GM08714 (cell line): ENCODE data around the gene BIN1.
A peak's percentile ranks its signal among the peaks of the same experiment; 100 is the strongest.

Experiments
- H3K4me3 ChIP-seq: fragments of 200-500 bp; sonication (Bioruptor generic); 2 replicates; pipeline ENCODE4 v1.5.1; 2014; ENCODE audit warnings: mild to moderate bottlenecking, low read length, inconsistent platforms
- ZNF274 ChIP-seq: IDR thresholded peaks from 2 replicates; pipeline ENCODE4 v1.6.1; 2012; ENCODE audit warnings: mild to moderate bottlenecking, low read depth, low read length

Gene BIN1

DNA sequence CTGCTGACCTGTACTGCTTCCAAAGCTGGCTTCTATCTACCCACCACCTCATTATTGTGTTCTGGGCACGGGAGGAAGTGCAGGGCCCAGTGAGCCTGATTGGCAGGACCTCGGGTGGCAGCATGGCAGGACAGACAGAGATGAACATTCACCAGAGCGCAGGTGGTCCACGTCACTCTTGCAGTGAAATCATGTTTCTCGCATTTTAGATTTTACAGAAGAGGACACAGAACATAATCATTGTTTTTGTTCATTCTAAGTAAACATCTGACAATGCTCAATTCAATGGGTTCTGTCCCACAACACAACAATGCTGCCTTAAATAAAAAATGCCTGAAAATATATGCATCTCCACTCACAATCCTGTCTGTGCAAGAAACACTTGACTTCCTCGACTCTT lies 11.5 kb upstream of the BIN1 start:
- H3K4me3 ChIP-seq, result no peak overlapping the region
- TF ChIP-seq ZNF274, result no peak

DNA sequence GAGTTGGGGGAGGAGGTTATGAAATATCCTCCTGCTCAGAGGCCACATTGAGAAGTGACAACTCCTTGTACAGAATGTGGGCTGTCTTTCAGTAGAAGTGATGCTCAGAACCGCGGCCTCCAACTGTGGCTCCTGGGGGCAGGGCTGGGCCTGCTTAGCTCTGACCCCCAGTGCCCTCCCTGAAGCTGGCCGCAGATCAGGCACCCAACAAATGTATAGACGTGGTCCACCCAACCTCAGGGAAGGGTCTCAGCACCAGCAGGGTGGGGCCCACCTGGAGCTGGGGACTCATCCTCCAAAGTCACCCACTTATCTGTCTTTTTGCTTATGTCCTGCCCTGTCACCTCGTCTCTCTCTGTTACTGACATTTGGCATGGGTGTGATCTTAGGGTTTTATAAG lies 11.1 kb upstream of the BIN1 start:
- no peak overlapping the region for H3K4me3 ChIP-seq
- TF ChIP-seq ZNF274, result no peak

DNA sequence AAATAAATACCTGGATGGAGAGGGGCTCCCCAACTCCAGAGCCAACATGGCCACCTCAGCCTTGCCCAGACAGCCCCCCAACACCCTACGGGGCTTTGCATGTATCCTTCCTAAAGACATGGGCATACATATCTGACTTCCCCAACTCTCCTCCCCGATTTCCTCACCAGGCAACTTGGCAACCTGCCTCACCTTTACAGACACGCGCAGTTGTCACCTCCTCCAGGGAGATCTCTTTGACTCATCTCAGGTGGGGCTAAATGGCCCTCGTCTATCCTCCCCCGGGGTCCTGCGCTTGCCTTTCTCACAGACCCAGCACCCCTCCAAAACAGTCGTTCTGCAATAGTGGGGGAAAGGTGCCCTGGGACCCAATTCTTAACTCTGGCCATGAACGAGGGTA lies 10.6 kb upstream of the BIN1 start:
- H3K4me3 ChIP-seq, result no peak overlapping the region
- no peak for TF ChIP-seq ZNF274

DNA sequence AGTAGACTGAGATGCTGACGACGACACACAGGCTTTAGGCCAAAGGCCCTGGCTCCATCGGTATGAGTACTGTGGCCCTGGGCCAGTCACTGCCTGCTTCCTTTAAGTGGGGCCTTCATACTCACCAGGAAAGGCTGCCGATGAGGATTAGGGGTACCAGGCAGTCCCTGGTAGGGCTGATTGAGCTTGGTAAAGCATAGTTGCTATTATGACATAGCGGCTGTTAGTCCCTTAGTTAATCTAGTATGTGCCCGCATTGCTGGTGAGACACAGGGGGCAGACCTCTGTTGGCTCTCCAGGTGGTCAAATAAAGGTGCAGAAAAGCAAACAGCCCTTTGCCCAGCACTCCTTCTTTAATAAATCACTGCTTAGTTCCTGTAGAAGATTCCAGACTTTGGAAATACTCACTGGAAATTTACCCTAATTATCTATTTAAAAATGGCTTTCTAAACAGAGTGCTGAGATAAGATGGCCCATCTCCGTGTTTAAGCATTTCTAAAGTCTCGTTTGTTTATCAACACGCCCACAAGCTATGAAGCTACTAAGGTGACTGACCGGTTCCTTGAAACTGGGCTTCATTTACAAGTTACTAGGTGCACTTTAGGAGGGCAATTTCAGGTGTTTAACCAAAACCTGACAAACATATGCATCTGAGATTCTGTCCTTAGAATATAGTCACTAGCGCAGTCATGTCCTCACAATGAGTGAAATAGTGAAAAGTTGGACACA lies 8.7 kb upstream of the BIN1 start:
- TF ChIP-seq ZNF274, result no peak
- no peak overlapping the region for H3K4me3 ChIP-seq

DNA sequence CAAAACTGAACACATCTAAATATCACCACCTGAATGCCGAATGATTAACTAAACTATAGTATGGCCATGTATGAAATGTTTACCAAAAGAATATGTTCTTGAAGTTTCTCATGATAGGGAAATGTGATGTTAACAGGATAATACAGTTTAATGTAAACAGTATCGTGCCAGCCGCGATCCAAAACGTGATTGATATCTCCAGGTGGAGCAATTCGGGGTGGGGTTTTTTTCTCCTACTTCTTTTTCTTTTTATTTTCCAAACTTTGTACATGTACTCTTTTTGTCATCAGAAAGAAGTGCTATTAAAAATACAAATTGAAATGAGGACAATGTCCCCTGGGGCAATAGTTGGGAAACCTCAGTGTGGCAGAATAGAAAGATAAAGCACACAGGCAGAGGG lies 4.0 kb upstream of the BIN1 start:
- no peak overlapping the region for H3K4me3 ChIP-seq
- no peak for TF ChIP-seq ZNF274

DNA sequence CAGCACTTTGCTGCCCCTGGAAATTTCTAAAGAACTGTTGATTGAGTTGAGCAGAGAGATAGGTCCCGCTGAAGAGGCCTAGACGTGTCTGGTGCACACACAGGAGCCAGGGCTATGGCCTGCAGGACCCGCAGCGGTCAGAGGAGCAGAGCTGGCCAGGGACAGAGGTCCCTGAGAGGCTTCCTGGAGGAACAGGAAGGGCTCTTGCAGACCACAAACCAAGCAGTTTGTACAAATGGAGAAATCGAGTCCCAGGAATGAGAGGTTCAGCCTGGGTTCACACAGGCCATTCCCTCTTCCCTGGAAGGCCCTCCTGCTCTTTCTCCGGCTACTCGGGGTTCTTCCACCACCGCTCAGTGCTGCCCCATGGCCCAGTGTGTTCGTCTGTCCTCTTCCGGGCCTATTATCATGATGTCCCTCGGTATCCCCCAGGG lies 1.2 kb upstream of the BIN1 start:
- no peak overlapping the region for H3K4me3 ChIP-seq

DNA sequence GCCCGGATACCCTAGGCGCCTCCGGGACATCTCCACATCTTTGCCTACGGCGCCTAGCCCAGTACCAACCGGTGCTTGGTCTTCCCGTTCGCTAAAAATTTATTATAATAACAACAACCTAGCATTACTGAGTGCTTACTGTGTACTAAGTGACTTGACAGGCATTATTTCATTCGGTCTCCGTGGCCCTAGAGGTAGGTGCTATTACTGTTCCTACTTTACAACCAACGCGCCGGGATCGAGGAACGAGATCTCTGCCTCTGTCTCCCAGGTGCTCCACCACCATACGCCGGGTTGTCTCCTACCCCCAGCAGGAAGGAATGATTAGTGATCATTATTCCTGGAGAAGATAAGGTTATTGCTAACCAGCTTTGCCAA lies 657 bp upstream of the BIN1 start:
- H3K4me3 ChIP-seq, result peak overlapping the region; percentile 68
- TF ChIP-seq ZNF274, result no peak

More for the DNA sequence above, 1.2 kb upstream of the BIN1 start:
- no peak for TF ChIP-seq ZNF274

DNA sequence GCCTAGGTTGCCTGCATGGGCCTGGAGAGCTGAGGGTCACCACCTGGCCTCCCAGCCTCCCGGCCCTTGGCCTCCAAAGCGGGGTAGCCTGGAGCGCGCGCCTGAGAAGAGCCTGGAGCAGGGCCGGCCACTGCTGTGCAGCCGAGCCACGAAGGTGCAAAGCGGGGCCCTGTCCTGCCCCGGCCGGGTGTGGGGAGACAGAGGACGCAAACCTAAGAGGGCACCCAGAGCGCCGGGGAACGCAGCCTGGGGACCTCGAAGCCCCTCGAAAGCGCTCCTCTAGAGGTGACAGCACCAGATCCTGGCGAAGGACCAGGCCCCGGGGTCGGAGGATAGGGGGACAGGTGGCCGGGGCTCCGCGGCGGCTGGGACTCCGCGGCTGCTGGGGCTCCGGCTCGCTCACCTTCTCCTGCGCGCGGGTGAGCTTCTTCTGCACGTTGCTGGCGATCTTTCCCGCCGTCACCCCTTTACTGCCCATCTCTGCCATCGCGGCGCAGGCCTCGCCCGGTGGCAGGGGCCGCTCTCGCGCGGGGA lies 430 bp downstream of the BIN1 start:
- TF ChIP-seq ZNF274, result no peak
- H3K4me3 ChIP-seq, result peak overlapping the region; percentile 68; the same call in 1 of the 2 replicates

DNA sequence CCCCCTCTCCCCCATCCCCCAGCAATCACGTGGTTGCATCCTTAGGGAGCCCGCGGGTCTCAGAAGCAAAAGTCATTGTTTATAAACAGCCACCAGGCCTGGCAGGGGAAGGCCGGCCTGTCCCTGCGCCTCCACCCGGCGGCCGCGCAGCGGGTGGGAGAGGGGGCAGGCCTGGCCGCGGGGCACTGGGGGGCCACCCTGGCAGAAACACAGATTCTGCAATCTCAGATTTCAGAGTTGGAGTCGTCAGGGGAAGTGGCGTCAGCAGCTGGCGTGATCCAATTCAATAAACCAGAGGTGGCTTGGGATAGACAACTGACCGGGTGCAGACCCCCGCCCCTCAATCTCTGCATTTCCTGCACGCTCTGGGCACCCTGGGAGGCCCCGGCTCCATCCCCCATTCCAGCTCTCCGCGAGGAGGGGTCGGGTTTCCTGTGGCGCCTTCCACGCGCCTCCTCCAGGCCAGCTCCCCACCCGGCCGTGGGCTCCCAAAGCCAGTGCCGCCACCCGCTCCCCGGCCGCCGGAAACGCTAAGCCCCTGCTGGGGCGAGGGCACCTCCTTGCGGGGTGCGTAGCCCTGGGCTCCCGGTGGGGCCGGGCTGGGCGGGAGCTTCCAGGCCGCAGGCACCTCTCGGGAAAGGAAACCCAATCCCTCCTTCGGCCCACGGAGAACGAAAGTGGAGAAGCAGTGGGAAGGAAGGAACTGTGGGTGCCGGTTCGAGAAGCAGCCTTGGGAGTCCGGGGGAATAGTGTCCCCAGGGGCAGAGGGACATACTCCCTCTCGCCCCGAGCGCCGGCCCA lies 1.1 kb downstream of the BIN1 start:
- peak overlapping the region; percentile 68; the same call in 1 of the 2 replicates for H3K4me3 ChIP-seq
- TF ChIP-seq ZNF274, result no peak

DNA sequence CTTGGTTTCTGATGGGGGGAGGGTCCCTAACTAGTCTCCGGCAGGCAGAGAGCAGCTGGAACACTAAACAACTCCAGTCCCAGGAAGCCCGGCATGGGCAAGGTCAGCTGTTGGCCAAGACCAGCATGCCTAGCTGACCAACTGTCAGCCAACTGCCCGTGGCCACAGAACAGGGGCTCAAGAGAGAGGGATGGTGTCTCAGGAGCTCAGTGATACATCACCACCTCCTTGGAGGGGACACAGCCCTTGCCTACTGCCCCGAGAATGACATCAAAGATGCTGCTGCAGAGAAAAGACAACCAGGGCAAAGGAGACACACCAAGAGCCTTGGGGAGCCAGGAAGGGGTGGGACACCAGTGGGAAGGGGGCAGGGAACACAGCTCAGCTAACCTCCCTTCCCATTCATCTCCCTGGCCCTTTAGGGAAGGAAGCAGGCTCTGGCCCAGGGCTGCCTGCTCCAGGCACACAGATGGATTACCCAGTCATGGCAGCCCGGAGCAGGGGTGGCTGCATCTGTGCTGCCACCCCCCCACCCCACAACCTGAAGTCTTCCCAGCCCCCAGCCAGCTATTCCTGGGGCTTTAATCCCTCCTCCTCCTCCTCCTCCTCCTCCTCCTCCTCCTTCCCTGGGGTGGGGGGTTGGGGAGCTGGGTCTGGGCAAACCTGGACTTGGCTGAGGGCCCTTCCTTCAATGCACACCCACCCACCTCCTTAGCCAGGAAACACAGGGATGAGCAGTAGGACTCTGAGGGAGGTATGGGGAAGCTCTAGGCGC lies 1.9 kb downstream of the BIN1 start:
- no peak overlapping the region for H3K4me3 ChIP-seq
- no peak for TF ChIP-seq ZNF274

DNA sequence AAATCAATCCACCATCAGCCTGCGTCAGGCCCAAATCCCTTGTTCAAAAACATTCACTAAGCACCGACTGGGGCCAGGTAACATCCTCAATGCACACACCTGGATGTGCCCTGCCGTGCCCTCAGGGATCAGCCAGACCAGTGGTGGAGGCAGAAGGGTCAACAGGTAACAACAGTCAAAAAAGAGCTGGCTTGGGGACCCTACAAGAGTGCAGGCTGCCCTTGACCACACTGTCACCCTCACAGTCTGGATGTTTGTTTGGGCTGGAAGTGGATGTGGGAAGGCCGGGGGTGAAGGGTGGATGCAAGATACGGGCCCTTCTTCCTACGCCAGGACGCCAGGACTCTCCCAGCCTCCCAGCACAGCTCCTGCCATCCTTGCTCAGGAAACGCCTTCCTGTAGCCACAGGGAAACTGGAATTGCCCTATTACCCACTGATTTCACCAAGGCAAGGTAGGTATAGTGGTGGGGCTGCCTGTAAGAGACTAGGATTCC lies 2.7 kb downstream of the BIN1 start:
- no peak overlapping the region for H3K4me3 ChIP-seq
- no peak for TF ChIP-seq ZNF274

DNA sequence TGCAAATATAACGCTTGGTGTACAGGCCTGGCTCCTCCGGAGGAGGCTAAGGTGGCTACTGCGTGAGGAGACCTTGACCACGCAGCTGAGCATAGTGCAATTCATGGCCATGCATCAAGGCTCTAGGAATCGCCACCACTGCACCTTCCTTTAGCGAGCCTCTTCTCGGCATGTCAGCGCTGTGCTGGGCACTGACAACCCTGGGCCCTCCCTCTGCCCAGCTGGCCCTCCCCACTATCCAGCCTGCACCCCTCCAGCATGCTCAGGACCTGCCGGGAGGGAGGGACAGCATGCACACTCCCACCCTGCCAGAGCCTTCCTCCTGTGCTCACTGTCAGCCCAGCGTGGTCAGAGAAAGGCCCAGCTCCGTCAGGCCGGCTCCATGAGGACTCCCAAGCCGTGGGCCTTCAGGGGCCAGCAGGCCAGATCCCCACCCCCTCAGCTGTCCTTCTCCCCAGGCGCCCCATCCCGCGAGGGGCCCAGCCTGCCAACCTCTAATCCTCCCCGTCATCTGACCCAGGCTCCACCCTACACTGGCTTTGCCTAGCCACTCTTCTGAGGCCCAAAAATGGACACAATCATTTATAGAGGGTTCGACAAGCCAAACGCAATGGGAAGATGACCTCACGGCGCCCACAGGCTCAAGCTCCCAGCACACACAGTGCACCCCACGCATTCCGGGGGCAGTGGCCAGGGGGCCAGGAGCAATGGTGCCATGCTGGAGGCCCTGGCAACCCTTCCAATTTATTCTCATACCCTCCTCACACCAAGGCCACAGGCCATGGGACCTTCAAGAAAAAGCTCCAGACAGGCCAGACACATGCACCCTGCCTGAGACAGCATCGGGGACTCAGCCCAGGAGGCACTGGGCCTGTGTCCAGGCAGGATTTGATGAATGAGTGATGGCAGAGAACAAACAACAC lies 3.5 kb downstream of the BIN1 start:
- no peak for TF ChIP-seq ZNF274
- no peak overlapping the region for H3K4me3 ChIP-seq
